GM19452 (cell line): Measurements from ENCODE around the gene ATP1B2.
"Not testable (repeated sequence)": the region's sequence is repeated elsewhere in the genome, so short reads cannot be mapped to it uniquely, and the experiment has no call there.

Source experiments
- ATAC-seq: cut with Tn5 transposase; IDR thresholded peaks from one replicate; pipeline ENCODE4 v1.9.1; 2021; ENCODE audit not compliant: unreplicated experiment

Gene ATP1B2

GRCh38 chr17:7633093-7633492, 17.6 kb upstream of the ATP1B2 start:
- ATAC-seq = no peak

- no peak for ATAC-seq
Observed at GRCh38 chr17:7634384-7634783, 16.3 kb upstream of the ATP1B2 start.

GRCh38 chr17:7636163-7636562, 14.6 kb upstream of the ATP1B2 start:
- ATAC-seq = no peak

GRCh38 chr17:7640783-7641182, 9.9 kb upstream of the ATP1B2 start:
- ATAC-seq = no peak

GRCh38 chr17:7641635-7642034, 9.1 kb upstream of the ATP1B2 start:
- ATAC-seq = not testable (repeated sequence)

- ATAC-seq = no peak
Observed at GRCh38 chr17:7644775-7645174, 6.0 kb upstream of the ATP1B2 start.

- ATAC-seq = no peak
Observed at GRCh38 chr17:7646457-7646856, 4.3 kb upstream of the ATP1B2 start.

GRCh38 chr17:7647018-7647417, 3.7 kb upstream of the ATP1B2 start:
- no peak for ATAC-seq

- no peak for ATAC-seq
Observed at GRCh38 chr17:7651097-7651664, 455 bp downstream of the ATP1B2 start.

- ATAC-seq = no peak
Observed at GRCh38 chr17:7651665-7652387, 1.1 kb downstream of the ATP1B2 start.

- ATAC-seq = no peak
Observed at GRCh38 chr17:7652388-7653356, 1.9 kb downstream of the ATP1B2 start.

GRCh38 chr17:7654832-7655540, 4.3 kb downstream of the ATP1B2 start:
- ATAC-seq = no peak

GRCh38 chr17:7655541-7655840, 4.8 kb downstream of the ATP1B2 start:
- no peak for ATAC-seq

GRCh38 chr17:7656958-7657609, 6.4 kb downstream of the ATP1B2 start:
- ATAC-seq = no peak

- ATAC-seq = no peak
Observed at GRCh38 chr17:7667656-7668406, 17.1 kb downstream of the ATP1B2 start.

- no peak for ATAC-seq
Observed at GRCh38 chr17:7668482-7668881, 17.8 kb downstream of the ATP1B2 start.

- no peak for ATAC-seq
Observed at GRCh38 chr17:7673239-7673638, 22.5 kb downstream of the ATP1B2 start.

- no peak for ATAC-seq
Observed at GRCh38 chr17:7674934-7675333, 24.2 kb downstream of the ATP1B2 start.

GRCh38 chr17:7676533-7676932, 25.8 kb downstream of the ATP1B2 start:
- ATAC-seq = no peak
